H9 (cell line): Measurements from ENCODE around the gene EXOC2. TPM values are rescaled to one million over a fixed set of nuclear protein-coding genes. Genes with fewer than 3 reads are reported as not detected.
"Not testable (repeated sequence)": the region's sequence is repeated elsewhere in the genome, so short reads cannot be mapped to it uniquely, and the experiment has no call there.

ENCODE experiments used
- DNase-seq: peaks from one replicate; pipeline ENCODE4 v3.0.0-alpha.2; 2017
- H2AFZ ChIP-seq: one replicate; pipeline ENCODE4 v1.6.1; 2013; ENCODE audit warnings: mild to moderate bottlenecking, low read length, control low read depth, moderate library complexity
- H2AK5ac ChIP-seq: 2 replicates; pipeline ENCODE4 v1.6.1; 2013; ENCODE audit warnings: low read length, control low read depth, mixed read lengths; ENCODE audit not compliant: insufficient read length
- H2BK120ac ChIP-seq: one replicate; pipeline ENCODE4 v1.6.1; 2013; ENCODE audit warnings: low read depth, mild to moderate bottlenecking, low read length, control low read depth, inconsistent platforms; ENCODE audit not compliant: poor library complexity, severe bottlenecking
- H2BK12ac ChIP-seq: 2 replicates; pipeline ENCODE4 v1.6.1; 2013; ENCODE audit warnings: low read length, control low read depth, mixed read lengths, low read depth; ENCODE audit not compliant: insufficient read length
- H2BK15ac ChIP-seq: 2 replicates; pipeline ENCODE4 v1.6.1; 2013; ENCODE audit warnings: low read depth, low read length, control low read depth
- H2BK20ac ChIP-seq: one replicate; pipeline ENCODE4 v1.6.1; 2013; ENCODE audit warnings: low read depth, mild to moderate bottlenecking, low read length, control low read depth, inconsistent platforms; ENCODE audit not compliant: poor library complexity, severe bottlenecking
- H2BK5ac ChIP-seq: 2 replicates; pipeline ENCODE4 v1.6.1; 2013; ENCODE audit warnings: low read length, control low read depth, mixed read lengths; ENCODE audit not compliant: insufficient read length
- H3K14ac ChIP-seq: 2 replicates; pipeline ENCODE4 v1.6.1; 2013; ENCODE audit warnings: low read length, control low read depth; ENCODE audit not compliant: insufficient read depth
- H3K18ac ChIP-seq: 2 replicates; pipeline ENCODE4 v1.6.1; 2013; ENCODE audit warnings: low read depth, mild to moderate bottlenecking, mixed read lengths, low read length, control low read depth; ENCODE audit not compliant: insufficient read length
- H3K23ac ChIP-seq: 2 replicates; pipeline ENCODE4 v1.6.1; 2013; ENCODE audit warnings: low read length, control low read depth, mixed read lengths, low read depth; ENCODE audit not compliant: insufficient read length
- H3K23me2 ChIP-seq: 2 replicates; pipeline ENCODE4 v1.6.1; 2013; ENCODE audit warnings: low read depth, mild to moderate bottlenecking, mixed read lengths, low read length, control low read depth; ENCODE audit not compliant: insufficient read length, poor library complexity, severe bottlenecking
- H3K27ac ChIP-seq: 2 replicates; pipeline ENCODE4 v1.5.1; 2013; ENCODE audit warnings: low read length, control low read depth, mixed read lengths, low read depth; ENCODE audit not compliant: insufficient read length
- H3K27me3 ChIP-seq: 2 replicates; pipeline ENCODE4 v1.6.1; 2013; ENCODE audit warnings: low read length, control low read depth, inconsistent platforms; ENCODE audit not compliant: insufficient read depth
- H3K4ac ChIP-seq: 2 replicates; pipeline ENCODE4 v1.6.1; 2013; ENCODE audit warnings: low read depth, mild to moderate bottlenecking, control low read depth, inconsistent platforms, low read length, moderate library complexity
- H3K4me1 ChIP-seq: 2 replicates; pipeline ENCODE4 v1.6.1; 2013; ENCODE audit warnings: low read length, control low read depth, inconsistent platforms; ENCODE audit not compliant: insufficient read depth
- H3K4me2 ChIP-seq: 2 replicates; pipeline ENCODE4 v1.6.1; 2013; ENCODE audit warnings: low read length, control low read depth, mixed read lengths; ENCODE audit not compliant: insufficient read length, insufficient read depth
- H3K56ac ChIP-seq: 2 replicates; pipeline ENCODE4 v1.6.1; 2013; ENCODE audit warnings: low read depth, mild to moderate bottlenecking, mixed read lengths, low read length, control low read depth; ENCODE audit not compliant: insufficient read length
- H3K79me1 ChIP-seq: 2 replicates; pipeline ENCODE4 v1.6.1; 2013; ENCODE audit warnings: low read depth, mild to moderate bottlenecking, moderate library complexity, low read length, control low read depth, inconsistent platforms; ENCODE audit not compliant: insufficient read depth, poor library complexity, severe bottlenecking
- H3K79me2 ChIP-seq: 2 replicates; pipeline ENCODE4 v1.6.1; 2013; ENCODE audit warnings: low read length, control low read depth, inconsistent platforms; ENCODE audit not compliant: insufficient read depth
- H3K9ac ChIP-seq: 2 replicates; pipeline ENCODE4 v1.6.1; 2013; ENCODE audit warnings: low read length, control low read depth, mixed read lengths; ENCODE audit not compliant: insufficient read length; ENCODE audit errors: extremely low read depth
- H3K9me3 ChIP-seq: one replicate; pipeline ENCODE4 v1.6.1; 2013; ENCODE audit warnings: low read depth, low read length, inconsistent platforms; ENCODE audit not compliant: control insufficient read depth
- H3T11ph ChIP-seq: one replicate; pipeline ENCODE4 v1.6.1; 2013; ENCODE audit warnings: mild to moderate bottlenecking, low read length, control low read depth, inconsistent platforms
- H4K20me1 ChIP-seq: one replicate; pipeline ENCODE4 v1.6.1; 2013; ENCODE audit not compliant: control insufficient read depth, insufficient read length, insufficient read depth
- H4K5ac ChIP-seq: 2 replicates; pipeline ENCODE4 v1.6.1; 2013; ENCODE audit warnings: low read depth, mild to moderate bottlenecking, mixed read lengths, low read length, control low read depth; ENCODE audit not compliant: insufficient read length
- H4K8ac ChIP-seq: replicated peaks from 2 replicates; pipeline ENCODE4 v1.6.1; 2013; ENCODE audit warnings: low read length, control low read depth, mixed read lengths, low read depth; ENCODE audit not compliant: insufficient read length
- H4K91ac ChIP-seq: 2 replicates; pipeline ENCODE4 v1.6.1; 2013; ENCODE audit warnings: low read depth, mild to moderate bottlenecking, moderate library complexity, mixed read lengths, low read length, control low read depth; ENCODE audit not compliant: insufficient read length
- H3K27ac Mint-ChIP-seq, 3 experiments: 2 replicates in 2 of 3; 3 replicates in 1 of 3; pipeline ENCODE4 v1.8.0; 2020 to 2021; ENCODE audit warnings: mixed read lengths in 3 of 3, mild to moderate bottlenecking in 1 of 3, moderate library complexity in 1 of 3
- H3K27me3 Mint-ChIP-seq: 2 replicates; pipeline ENCODE4 v1.8.0; 2021; ENCODE audit warnings: low read depth, mild to moderate bottlenecking, moderate library complexity, mixed read lengths
- H3K36me3 Mint-ChIP-seq, 3 experiments: 2 replicates in 2 of 3; 3 replicates in 1 of 3; pipeline ENCODE4 v1.8.0; 2020 to 2021; ENCODE audit warnings: low read depth in 3 of 3, mixed read lengths in 3 of 3; ENCODE audit not compliant: insufficient read depth in 1 of 3
- H3K4me1 Mint-ChIP-seq, 2 experiments: 2 replicates each; pipeline ENCODE4 v1.8.0; 2020; ENCODE audit warnings: mixed read lengths in 2 of 2
- H3K4me3 Mint-ChIP-seq, 2 experiments: 2 replicates in 1 of 2; 3 replicates in 1 of 2; pipeline ENCODE4 v1.8.0; 2020 to 2021; ENCODE audit warnings: mild to moderate bottlenecking in 2 of 2, mixed read lengths in 2 of 2, moderate library complexity in 1 of 2
- H3K9me3 Mint-ChIP-seq, 2 experiments: 2 replicates in 1 of 2; 3 replicates in 1 of 2; pipeline ENCODE4 v1.8.0; 2020; ENCODE audit warnings: mild to moderate bottlenecking in 2 of 2, mixed read lengths in 2 of 2, moderate library complexity in 1 of 2
- CTCF ChIP-seq: fragments of 200-600 bp; sonication (generic); conservative IDR thresholded peaks from 3 replicates; pipeline ENCODE4 v1.8.0; 2021; ENCODE audit warnings: antibody characterized with exemption, mild to moderate bottlenecking
- WGBS: extraction: QIAGEN DNeasy Blood & Tissue Kit; methylation state at CpG from one replicate; pipeline ENCODE4 v1.1.7; 2013; ENCODE audit warnings: missing lambda C conversion rate, low lambda C conversion rate, mixed read lengths; ENCODE audit not compliant: insufficient read length; ENCODE audit errors: extremely low coverage; 5-methylcytosine and 5-hydroxymethylcytosine counted together
- total RNA-seq: library from RNA; stranded (reverse); gene quantifications from 2 replicates; pipeline ENCODE4 v1.2.1, GENCODE V29; 2021

The EXOC2 gene
- total RNA-seq, 1 experiment from 2014 or later = 29.9 TPM

GRCh38 chr6:665403-666267 is 27.3 kb downstream of the EXOC2 start:
- no peak overlapping the region for H3T11ph ChIP-seq
- H2BK20ac ChIP-seq = no peak overlapping the region
- no peaks in the 10 kb centered on the region for H3K9me3 ChIP-seq
- no peak overlapping the region for H3K4ac ChIP-seq
- no peak overlapping the region for H3K4me2 ChIP-seq
- H3K14ac ChIP-seq = no peak overlapping the region
- H2BK12ac ChIP-seq = no peak overlapping the region
- H3K27ac Mint-ChIP-seq = no peak overlapping the region
- no peak for DNase-seq
- H4K8ac ChIP-seq = no peak overlapping the region
- H3K56ac ChIP-seq = no peak overlapping the region
- H3K4me1 Mint-ChIP-seq = peaks cover 30 to 35% of the 10 kb centered on the region in 2 experiments
- H3K79me2 ChIP-seq = peaks cover 9% of the 10 kb centered on the region; the same call in 1 of the 2 replicates
- H3K27ac ChIP-seq = no peak overlapping the region
- no peaks in the 10 kb centered on the region for H4K20me1 ChIP-seq
- H3K27me3 Mint-ChIP-seq = no peaks in the 10 kb centered on the region
- H4K5ac ChIP-seq = no peak overlapping the region
- WGBS = no CpG with 5 or more reads among the region's 5 CpGs
- no peak overlapping the region for H2BK5ac ChIP-seq
- H3K23ac ChIP-seq = no peak overlapping the region
- H2AFZ ChIP-seq = no peak overlapping the region
- H3K36me3 Mint-ChIP-seq = peaks cover 15 to 53% (median 37%) of the 10 kb centered on the region in 3 experiments
- TF ChIP-seq CTCF = no peak
- H3K27me3 ChIP-seq = no peaks in the 10 kb centered on the region
- peaks cover 3% of the 10 kb centered on the region for H3K79me1 ChIP-seq
- H3K4me1 ChIP-seq = no peaks in the 10 kb centered on the region; the same call in 1 of the 2 replicates
- H2BK120ac ChIP-seq = no peak overlapping the region
- no peak overlapping the region for H3K9ac ChIP-seq
- peaks cover 14 to 20% of the 10 kb centered on the region in 2 experiments for H3K9me3 Mint-ChIP-seq
- H2BK15ac ChIP-seq = no peak overlapping the region
- H3K23me2 ChIP-seq = no peaks in the 10 kb centered on the region
- no peak overlapping the region for H3K4me3 Mint-ChIP-seq
- no peak overlapping the region for H2AK5ac ChIP-seq
- no peak overlapping the region for H3K18ac ChIP-seq
- no peak overlapping the region for H4K91ac ChIP-seq

GRCh38 chr6:663788-664187 is 29.2 kb downstream of the EXOC2 start:
- H3K4me3 Mint-ChIP-seq = not testable (repeated sequence)

More at GRCh38 chr6:663788-664187, 29.2 kb downstream of the EXOC2 start:
- H2BK15ac ChIP-seq, H2BK120ac ChIP-seq, H4K91ac ChIP-seq, H3K4me1 ChIP-seq, H2AK5ac ChIP-seq, H3K27me3 Mint-ChIP-seq, DNase-seq, H3K9ac ChIP-seq, H3T11ph ChIP-seq, H3K79me2 ChIP-seq, H3K4ac ChIP-seq, H3K27ac ChIP-seq, H3K18ac ChIP-seq, H3K23ac ChIP-seq, H3K4me2 ChIP-seq, H3K56ac ChIP-seq, H4K8ac ChIP-seq, H2BK20ac ChIP-seq, H3K9me3 ChIP-seq, H4K5ac ChIP-seq, H3K79me1 ChIP-seq, H2BK5ac ChIP-seq, H3K14ac ChIP-seq, H3K27me3 ChIP-seq, H2AFZ ChIP-seq, H3K23me2 ChIP-seq, H4K20me1 ChIP-seq, H2BK12ac ChIP-seq: not testable (repeated sequence)
- peak overlapping the region in 1 of 3 experiments; percentile 67; a peak in 1 of 7 replicates for H3K27ac Mint-ChIP-seq
- peaks cover 9 to 49% (median 30%) of the 10 kb centered on the region in 3 experiments for H3K36me3 Mint-ChIP-seq
- peaks cover 14 to 20% of the 10 kb centered on the region in 2 experiments for H3K9me3 Mint-ChIP-seq
- no CpG with 5 or more reads among the region's 4 CpGs for WGBS
- peaks cover 48 to 50% of the 10 kb centered on the region in 2 experiments for H3K4me1 Mint-ChIP-seq
